H1 (cell line): ENCODE results near the gene ZNF385C. TPM values are rescaled to one million over a fixed set of nuclear protein-coding genes. Genes with fewer than 3 reads are reported as not detected.

Experiments used
- CTCF ChIA-PET: fragments of 300-600 bp; sonication (Branson Sonifier 250); formaldehyde crosslinking; loops from one replicate; lab custom pipeline; 2021; ENCODE audit not compliant: partially characterized antibody; lab: Charles Lee
- POLR2A ChIA-PET: fragments of 300-600 bp; sonication (Branson Sonifier 250); formaldehyde crosslinking; loops from one replicate; lab custom pipeline; 2021; ENCODE audit warnings: inconsistent platforms; ENCODE audit not compliant: partially characterized antibody; lab: Charles Lee
- DNase-seq, 2 experiments: peaks; one replicate each; pipeline versions ENCODE4 v3.0.0 to v3.0.0-alpha.2; 2010 to 2022; ENCODE audit warnings: low spot score in 2 of 2, low read depth in 1 of 2, mixed read lengths in 1 of 2
- FAIRE-seq: peaks from 2 replicates; lab custom pipeline; 2011; peaks lifted over from hg19 to GRCh38; lab: Jason Lieb, UNC
- H2AFZ ChIP-seq: 2 replicates; pipeline ENCODE4 v1.8.1; 2012; ENCODE audit warnings: low read length, inconsistent platforms
- H2AK5ac ChIP-seq: 2 replicates; pipeline ENCODE4 v1.6.1; 2013; ENCODE audit warnings: low read depth, low read length
- H2BK120ac ChIP-seq: replicated peaks from 2 replicates; pipeline ENCODE3; 2013; ENCODE audit warnings: low read depth, low read length, inconsistent platforms
- H2BK12ac ChIP-seq: 2 replicates; pipeline ENCODE4 v1.6.1; 2013; ENCODE audit warnings: low read depth, low read length
- H2BK15ac ChIP-seq: 2 replicates; pipeline ENCODE4 v1.6.1; 2013; ENCODE audit warnings: low read length
- H2BK20ac ChIP-seq: 2 replicates; pipeline ENCODE4 v1.6.1; 2013; ENCODE audit warnings: low read length
- H2BK5ac ChIP-seq: 2 replicates; pipeline ENCODE4 v1.6.1; 2013; ENCODE audit warnings: low read depth, low read length
- H3K14ac ChIP-seq: 2 replicates; pipeline ENCODE4 v1.6.1; 2013; ENCODE audit warnings: inconsistent platforms; ENCODE audit not compliant: insufficient read length
- H3K18ac ChIP-seq: 2 replicates; pipeline ENCODE4 v1.6.1; 2013; ENCODE audit warnings: low read length; ENCODE audit errors: extremely low read depth
- H3K23ac ChIP-seq: 2 replicates; pipeline ENCODE4 v1.6.1; 2013; ENCODE audit warnings: inconsistent platforms; ENCODE audit not compliant: insufficient read length
- H3K23me2 ChIP-seq: 2 replicates; pipeline ENCODE4 v1.6.1; 2013; ENCODE audit warnings: low read depth, low read length
- H3K27ac ChIP-seq: 2 replicates; pipeline ENCODE4 v1.6.1; 2011; ENCODE audit warnings: low read depth, low read length, inconsistent platforms
- H3K27me3 ChIP-seq, 4 experiments: replicated peaks in 1 of 4; 1 replicate in 1 of 4; 2 replicates in 3 of 4; pipeline versions ENCODE4 v1.6.1 to v1.8.1; 2011 to 2013; ENCODE audit warnings: low read length in 3 of 4, mild to moderate bottlenecking in 3 of 4, inconsistent platforms in 2 of 4, mixed read lengths in 2 of 4, moderate library complexity in 1 of 4; ENCODE audit not compliant: control insufficient read depth in 3 of 4, insufficient read depth in 3 of 4; ENCODE audit errors: extremely low read depth in 1 of 4
- H3K36me3 ChIP-seq, 4 experiments: 2 replicates each; pipeline versions ENCODE4 v1.6.1 to v1.8.1; 2011 to 2013; ENCODE audit warnings: mild to moderate bottlenecking in 4 of 4, low read length in 3 of 4, moderate library complexity in 2 of 4, control low read depth in 1 of 4, inconsistent platforms in 1 of 4; ENCODE audit not compliant: insufficient read depth in 4 of 4, control insufficient read depth in 2 of 4
- H3K4ac ChIP-seq: replicated peaks from 2 replicates; pipeline ENCODE3; 2013; ENCODE audit warnings: low read length, low read depth, mixed read lengths, inconsistent platforms; ENCODE audit not compliant: insufficient read length
- H3K4me1 ChIP-seq, 4 experiments: replicated peaks in 1 of 4; 1 replicate in 1 of 4; 2 replicates in 3 of 4; pipeline versions ENCODE4 v1.6.1 to v1.8.1; 2011 to 2013; ENCODE audit warnings: low read length in 3 of 4, inconsistent platforms in 2 of 4, mixed read lengths in 1 of 4; ENCODE audit not compliant: insufficient read depth in 4 of 4, control insufficient read depth in 3 of 4
- H3K4me2 ChIP-seq, 2 experiments: 2 replicates each; pipeline versions ENCODE4 v1.6.1 to v1.8.1; 2011 to 2013; ENCODE audit warnings: low read depth in 2 of 2, low read length in 2 of 2, control low read depth in 1 of 2, inconsistent platforms in 1 of 2, mild to moderate bottlenecking in 1 of 2; ENCODE audit not compliant: insufficient read depth in 1 of 2
- H3K4me3 ChIP-seq, 4 experiments: fragments of 200-600, 300-600 bp in 1 of 4; sonication (generic), shearing (Covaris generic), sonication (Bioruptor Twin) in 1 of 4; 2 replicates each; pipeline versions ENCODE4 v1.5.1 to v1.8.1; 2011 to 2016; ENCODE audit warnings: low read length in 4 of 4, low read depth in 3 of 4, control low read depth in 2 of 4, inconsistent platforms in 2 of 4, mild to moderate bottlenecking in 2 of 4, mixed read lengths in 1 of 4, moderate library complexity in 1 of 4; ENCODE audit not compliant: insufficient read depth in 2 of 4; ENCODE audit errors: extremely low read depth in 1 of 4
- H3K56ac ChIP-seq: replicated peaks from 2 replicates; pipeline ENCODE3; 2013; ENCODE audit warnings: low read depth, mild to moderate bottlenecking, mixed read lengths, low read length, inconsistent platforms; ENCODE audit not compliant: insufficient read length
- H3K79me1 ChIP-seq: 2 replicates; pipeline ENCODE4 v1.6.1; 2013; ENCODE audit warnings: low read depth, low read length, control low read depth
- H3K79me2 ChIP-seq, 2 experiments: 2 replicates each; pipeline versions ENCODE4 v1.6.1 to v1.8.1; 2012 to 2013; ENCODE audit warnings: low read length in 2 of 2, mild to moderate bottlenecking in 2 of 2, inconsistent platforms in 1 of 2; ENCODE audit not compliant: insufficient read depth in 2 of 2, control insufficient read depth in 1 of 2
- H3K9ac ChIP-seq, 4 experiments: replicated peaks in 1 of 4; 1 replicate in 1 of 4; 2 replicates in 3 of 4; pipeline versions ENCODE4 v1.6.1 to v1.8.1; 2011 to 2013; ENCODE audit warnings: low read depth in 3 of 4, low read length in 3 of 4, control low read depth in 2 of 4, mild to moderate bottlenecking in 2 of 4, moderate library complexity in 2 of 4, inconsistent platforms in 1 of 4; ENCODE audit errors: extremely low read depth in 1 of 4
- H3K9me3 ChIP-seq, 2 experiments: 2 replicates each; pipeline versions ENCODE4 v1.6.1 to v1.8.1; 2012 to 2013; ENCODE audit warnings: mild to moderate bottlenecking in 2 of 2, moderate library complexity in 2 of 2, control low read depth in 1 of 2, inconsistent platforms in 1 of 2, low read depth in 1 of 2, low read length in 1 of 2, mixed read lengths in 1 of 2; ENCODE audit not compliant: insufficient read depth in 2 of 2
- H4K20me1 ChIP-seq, 2 experiments: replicated peaks in 1 of 2; 2 replicates each; pipeline versions ENCODE3 to v1.8.1; 2011 to 2013; ENCODE audit warnings: inconsistent platforms in 2 of 2, low read length in 2 of 2, mild to moderate bottlenecking in 1 of 2; ENCODE audit not compliant: insufficient read depth in 2 of 2, control insufficient read depth in 1 of 2
- H4K5ac ChIP-seq: 2 replicates; pipeline ENCODE4 v1.6.1; 2013; ENCODE audit warnings: low read length, low read depth, mixed read lengths, inconsistent platforms; ENCODE audit not compliant: insufficient read length
- H4K8ac ChIP-seq: 2 replicates; pipeline ENCODE4 v1.8.0; 2013; ENCODE audit warnings: mild to moderate bottlenecking, moderate library complexity, low read length, inconsistent platforms; ENCODE audit not compliant: insufficient read depth; ENCODE audit errors: extremely low read depth
- H4K91ac ChIP-seq: replicated peaks from 2 replicates; pipeline ENCODE3; 2013; ENCODE audit warnings: low read length, mixed read lengths, inconsistent platforms; ENCODE audit not compliant: insufficient read length
- CREB1 ChIP-seq: IDR thresholded peaks from 2 replicates; pipeline ENCODE4 v1.6.1; 2012; ENCODE audit warnings: inconsistent platforms
- WGBS, 2 experiments: shearing (Covaris generic) in 1 of 2; methylation state at CpG; one replicate each; pipeline versions ENCODE4 v1.1.6 to v1.1.7; 2013 to 2015; ENCODE audit warnings: low lambda C conversion rate in 2 of 2, mixed read lengths in 2 of 2, inconsistent platforms in 1 of 2, low coverage in 1 of 2, missing lambda C conversion rate in 1 of 2; ENCODE audit not compliant: insufficient replicate concordance in 2 of 2, insufficient coverage in 1 of 2, insufficient read length in 1 of 2; ENCODE audit errors: extremely low coverage in 1 of 2, missing lambda C conversion rate in 1 of 2; 5-methylcytosine and 5-hydroxymethylcytosine counted together
- polyA plus RNA-seq, 7 experiments: library from polyadenylated mRNA; depleted of rRNA in 3 of 7; stranded (reverse) in 5 of 7; unstranded in 2 of 7; fragments of >200 nt in 5 of 7; fragments of 200-250 nt in 2 of 7; gene quantifications; 1 replicate in 5 of 7; 2 replicates in 1 of 7; 4 replicates in 1 of 7; pipeline versions ENCODE4 v1.2.1 to v1.2.3, GENCODE V29; 2011 to 2013; ENCODE audit warnings: missing spikeins in 2 of 7, mixed read lengths in 2 of 7
- total RNA-seq: library from RNA; stranded (reverse); fragmentation: NEBNext Ultra II Directional; extraction: Animal tissue kit (Norgen Biotek cat#: 25700); gene quantifications from 2 replicates; pipeline ENCODE4 v1.2.1, GENCODE V29; 2021

ZNF385C gene
- total and polyA plus RNA-seq, 2 of the 8 experiments (the other 6 are each of a cell fraction or from before 2014, with no cell fraction given) = 3.9 to 6.1 TPM

DNA sequence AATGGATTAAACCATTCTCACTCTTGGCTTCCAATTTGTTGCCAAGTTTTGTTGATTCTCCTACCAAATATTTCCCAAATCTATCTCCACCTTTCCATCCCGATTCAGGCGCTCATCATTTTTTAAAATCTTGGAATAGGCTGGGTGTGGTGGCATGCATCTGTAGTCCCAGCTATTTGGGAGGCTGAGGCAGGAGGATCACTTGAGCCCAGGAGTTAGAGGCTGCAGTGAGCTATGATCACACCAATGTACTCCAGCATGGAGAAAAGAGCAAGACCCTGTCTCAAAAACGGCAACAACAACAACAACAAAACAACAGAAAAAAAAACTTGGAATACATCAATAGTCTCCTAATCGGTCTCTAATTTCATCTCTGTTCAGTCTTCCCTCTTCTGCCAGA lies 79.3 kb downstream of the ZNF385C start:
- Histone ChIP-seq H2BK12ac (no peak overlapping the region), H4K8ac (no peak overlapping the region), H3K9me3 (no peaks in the 10 kb centered on the region), H4K20me1 (no peaks in the 10 kb centered on the region), H2AFZ (no peak overlapping the region), H2BK5ac (no peak overlapping the region), H3K23me2 (peaks cover 19% of the 10 kb centered on the region), H3K23ac (no peak overlapping the region), H2BK20ac (no peak overlapping the region), H3K36me3 (peaks cover 10 to 27% (median 14%) of the 10 kb centered on the region in 4 experiments; a peak in 6 of 8 replicates), H3K14ac (no peak overlapping the region), H3K79me1 (no peaks in the 10 kb centered on the region), H3K79me2 (peaks cover 24 to 45% of the 10 kb centered on the region in 2 experiments), H3K4me1 (peaks cover 0 to 5% (median 1%) of the 10 kb centered on the region in 4 experiments; a peak in 3 of 7 replicates), H3K27ac (no peak overlapping the region), H3K4me2 (peak overlapping the region in 1 of 2 experiments; percentile 90; a peak in 1 of 4 replicates), H2AK5ac (no peak overlapping the region), H2BK15ac (no peak overlapping the region), H3K4me3 (no peak overlapping the region), H4K91ac (no peak overlapping the region), H4K5ac (no peak overlapping the region), H3K18ac (no peak overlapping the region), H3K27me3 (no peaks in the 10 kb centered on the region), H3K4ac (no peak overlapping the region), H2BK120ac (no peak overlapping the region), H3K9ac (no peak overlapping the region), H3K56ac (no peak overlapping the region)
- no peak for TF ChIP-seq CREB1
- WGBS, 2 experiments = 88% methylated on average over 4 of the region's 4 CpGs; no CpG with 5 or more reads in 1 of the 2 experiments
- no peak for DNase-seq
- POLR2A ChIA-PET = interaction anchor here (0.6 to 6.2 kb wide), 16 partner anchors 7 to 1385 kb away, joined by 3 to 67 read pairs (median 6); partner anchors contain the start of genes ACLY, CNP, HSPB9 and KAT2A
- FAIRE-seq = no peak
- CTCF ChIA-PET = interaction anchor here (0.9 to 38.8 kb wide), 15 partner anchors 9 to 180 kb away, joined by 3 to 1084 read pairs (median 5); partner anchors contain the start of genes DHX58, HSPB9, KAT2A and KCNH4
